DMS53 (cell line): Measurements from ENCODE around the gene ADORA2A.

ENCODE experiments used
- DNase-seq: peaks from one replicate; lab custom pipeline; 2025; lab: John Stamatoyannopoulos, UW

Gene ADORA2A

GRCh38 chr22:24404561-24405275 is 22.7 kb upstream of the ADORA2A start:
- DNase-seq = no peak

GRCh38 chr22:24405631-24406321 is 21.6 kb upstream of the ADORA2A start:
- DNase-seq = no peak

- no peak for DNase-seq
Measured at GRCh38 chr22:24406322-24407277, 20.8 kb upstream of the ADORA2A start.

- DNase-seq = no peak
Measured at GRCh38 chr22:24407278-24407665, 20.1 kb upstream of the ADORA2A start.

GRCh38 chr22:24407884-24408283 is 19.5 kb upstream of the ADORA2A start:
- DNase-seq = no peak

- DNase-seq = no peak
Measured at GRCh38 chr22:24408630-24409029, 18.8 kb upstream of the ADORA2A start.

- DNase-seq = no peak
Measured at GRCh38 chr22:24409707-24410106, 17.7 kb upstream of the ADORA2A start.

GRCh38 chr22:24410110-24410856 is 17.1 kb upstream of the ADORA2A start:
- no peak for DNase-seq

GRCh38 chr22:24411256-24412004 is 16.0 kb upstream of the ADORA2A start:
- no peak for DNase-seq

- no peak for DNase-seq
Measured at GRCh38 chr22:24412274-24412673, 15.1 kb upstream of the ADORA2A start.

GRCh38 chr22:24413271-24413670 is 14.1 kb upstream of the ADORA2A start:
- DNase-seq = no peak

GRCh38 chr22:24413736-24414385 is 13.5 kb upstream of the ADORA2A start:
- DNase-seq = no peak

- no peak for DNase-seq
Measured at GRCh38 chr22:24414523-24414922, 12.9 kb upstream of the ADORA2A start.

- DNase-seq = no peak
Measured at GRCh38 chr22:24414984-24415945, 12.1 kb upstream of the ADORA2A start.

- DNase-seq = no peak
Measured at GRCh38 chr22:24416095-24416494, 11.3 kb upstream of the ADORA2A start.

GRCh38 chr22:24416611-24417010 is 10.8 kb upstream of the ADORA2A start:
- DNase-seq = no peak

GRCh38 chr22:24417200-24417599 is 10.2 kb upstream of the ADORA2A start:
- DNase-seq = no peak

GRCh38 chr22:24417901-24418641 is 9.3 kb upstream of the ADORA2A start:
- peak; percentile 8 for DNase-seq
